ENCODE results near the gene ILF3. TPM values are rescaled to one million over a fixed set of nuclear protein-coding genes. Genes with fewer than 3 reads are reported as not detected.

ILF3 gene
- total RNA-seq, 1 donor from 2014 or later = 223 TPM

GRCh38 chr19:10646456-10647159 is 7.5 kb upstream of the ILF3 start:
- H3K4me3 Mint-ChIP-seq (ENCODE audit: unreplicated experiment) = no peak overlapping the region
- H3K27me3 Mint-ChIP-seq (ENCODE audit: unreplicated experiment) = no peaks in the 10 kb centered on the region
- DNase-seq (ENCODE audit: extremely low spot score, unreplicated experiment) = no peak
- no peak overlapping the region for H3K27ac Mint-ChIP-seq (ENCODE audit: unreplicated experiment)
- TF ChIP-seq CTCF (IDR thresholded peaks at IDR 0.05) = no peak
- peaks cover 9% of the 10 kb centered on the region for H3K36me3 Mint-ChIP-seq (ENCODE audit: unreplicated experiment)
- peaks cover 21% of the 10 kb centered on the region for H3K4me1 Mint-ChIP-seq (ENCODE audit: unreplicated experiment)
- H3K9me3 Mint-ChIP-seq (ENCODE audit: unreplicated experiment) = no peaks in the 10 kb centered on the region

- Mint-ChIP-seq H3K4me3 (ENCODE audit: unreplicated experiment) (no peak overlapping the region), H3K36me3 (ENCODE audit: unreplicated experiment) (peaks cover 4% of the 10 kb centered on the region), H3K27ac (ENCODE audit: unreplicated experiment) (no peak overlapping the region), H3K27me3 (ENCODE audit: unreplicated experiment) (no peaks in the 10 kb centered on the region), H3K4me1 (ENCODE audit: unreplicated experiment) (peaks cover 27% of the 10 kb centered on the region), H3K9me3 (ENCODE audit: unreplicated experiment) (no peaks in the 10 kb centered on the region)
- TF ChIP-seq CTCF (IDR thresholded peaks at IDR 0.05) = no peak
- no peak for DNase-seq (ENCODE audit: extremely low spot score, unreplicated experiment)
Observed at GRCh38 chr19:10648360-10648759, 5.8 kb upstream of the ILF3 start.

- no peak for DNase-seq (ENCODE audit: extremely low spot score, unreplicated experiment)
- TF ChIP-seq CTCF (IDR thresholded peaks at IDR 0.05) = no peak
Observed at GRCh38 chr19:10651851-10652250, 2.3 kb upstream of the ILF3 start.

GRCh38 chr19:10653482-10653731 is 739 bp upstream of the ILF3 start:
- Mint-ChIP-seq H3K4me3 (ENCODE audit: unreplicated experiment) (peak overlapping the region; percentile 89), H3K27ac (ENCODE audit: unreplicated experiment) (peak overlapping the region; percentile 95), H3K36me3 (ENCODE audit: unreplicated experiment) (peaks cover 5% of the 10 kb centered on the region), H3K4me1 (ENCODE audit: unreplicated experiment) (peaks cover 35% of the 10 kb centered on the region), H3K9me3 (ENCODE audit: unreplicated experiment) (no peaks in the 10 kb centered on the region), H3K27me3 (ENCODE audit: unreplicated experiment) (no peaks in the 10 kb centered on the region)
- no peak for DNase-seq (ENCODE audit: extremely low spot score, unreplicated experiment)
- TF ChIP-seq CTCF (IDR thresholded peaks at IDR 0.05) = no peak

More at GRCh38 chr19:10651851-10652250, 2.3 kb upstream of the ILF3 start:
- H3K4me3 Mint-ChIP-seq (ENCODE audit: unreplicated experiment) = peak overlapping the region; percentile 89
- H3K27ac Mint-ChIP-seq (ENCODE audit: unreplicated experiment) = peak overlapping the region; percentile 41
- no peaks in the 10 kb centered on the region for H3K27me3 Mint-ChIP-seq (ENCODE audit: unreplicated experiment)
- no peaks in the 10 kb centered on the region for H3K9me3 Mint-ChIP-seq (ENCODE audit: unreplicated experiment)
- peaks cover 30% of the 10 kb centered on the region for H3K4me1 Mint-ChIP-seq (ENCODE audit: unreplicated experiment)
- peaks cover under 1% of the 10 kb centered on the region for H3K36me3 Mint-ChIP-seq (ENCODE audit: unreplicated experiment)

- no peak for DNase-seq (ENCODE audit: extremely low spot score, unreplicated experiment)
- Mint-ChIP-seq H3K27me3 (ENCODE audit: unreplicated experiment) (no peaks in the 10 kb centered on the region), H3K4me1 (ENCODE audit: unreplicated experiment) (peaks cover 39% of the 10 kb centered on the region), H3K27ac (ENCODE audit: unreplicated experiment) (peak overlapping the region; percentile 95), H3K4me3 (ENCODE audit: unreplicated experiment) (peak overlapping the region; percentile 89), H3K36me3 (ENCODE audit: unreplicated experiment) (peaks cover 5% of the 10 kb centered on the region), H3K9me3 (ENCODE audit: unreplicated experiment) (no peaks in the 10 kb centered on the region)
- no peak for TF ChIP-seq CTCF (IDR thresholded peaks at IDR 0.05)
Observed at GRCh38 chr19:10654610-10655456, 687 bp downstream of the ILF3 start.

Data from osteocyte (in vitro differentiated cells).